Endometrial microvascular endothelial cells (primary cell): Measurements from ENCODE around the gene TMEM97. TPM values are rescaled to one million over a fixed set of nuclear protein-coding genes. Genes with fewer than 3 reads are reported as not detected.

ENCODE experiments used
- in situ Hi-C: cut with HindIII; loops from 2 replicates; pipeline ENCODE4 v1.10.0; 2017; ENCODE audit warnings: low sequenced_read_pairs, low pct_unique_long_range_greater_than_20kb; ENCODE audit errors: inconsistent ontology term
- total RNA-seq: library from RNA; depleted of rRNA; stranded (reverse); fragments of >200 nt; gene quantifications from one replicate; pipeline ENCODE4 v1.2.3, GENCODE V29; 2015; ENCODE audit errors: inconsistent ontology term

The TMEM97 gene
- total RNA-seq, 1 donor from 2014 or later: 16.3 TPM

- in situ Hi-C loops: no loop called here
Measured at GRCh38 chr17:28313841-28314240, 5.2 kb upstream of the TMEM97 start.

- in situ Hi-C loops: no loop called here
Measured at GRCh38 chr17:28315846-28316705, 2.9 kb upstream of the TMEM97 start.

- in situ Hi-C loops: no loop called here
Measured at GRCh38 chr17:28317099-28317965, 1.7 kb upstream of the TMEM97 start.

- in situ Hi-C loops: no loop called here
Measured at GRCh38 chr17:28317966-28318758, 838 bp upstream of the TMEM97 start.

GRCh38 chr17:28319598-28319935 is 567 bp downstream of the TMEM97 start:
- in situ Hi-C loops: no loop called here

GRCh38 chr17:28320215-28321061 is 1.4 kb downstream of the TMEM97 start:
- in situ Hi-C loops: no loop called here

GRCh38 chr17:28324267-28324745 is 5.3 kb downstream of the TMEM97 start:
- in situ Hi-C loops: no loop called here

- in situ Hi-C loops: no loop called here
Measured at GRCh38 chr17:28324781-28325180, 5.8 kb downstream of the TMEM97 start.

- in situ Hi-C loops: no loop called here
Measured at GRCh38 chr17:28325211-28325610, 6.2 kb downstream of the TMEM97 start.

GRCh38 chr17:28326114-28326513 is 7.1 kb downstream of the TMEM97 start:
- in situ Hi-C loops: no loop called here

GRCh38 chr17:28327031-28327607 is 8.1 kb downstream of the TMEM97 start:
- in situ Hi-C loops: no loop called here

- in situ Hi-C loops: no loop called here
Measured at GRCh38 chr17:28327709-28328108, 8.7 kb downstream of the TMEM97 start.

- in situ Hi-C loops: no loop called here
Measured at GRCh38 chr17:28328325-28328724, 9.3 kb downstream of the TMEM97 start.

GRCh38 chr17:28330671-28331070 is 11.7 kb downstream of the TMEM97 start:
- in situ Hi-C loops: no loop called here

- in situ Hi-C loops: no loop called here
Measured at GRCh38 chr17:28331891-28332420, 13.0 kb downstream of the TMEM97 start.

GRCh38 chr17:28333083-28333746 is 14.2 kb downstream of the TMEM97 start:
- in situ Hi-C loops: no loop called here

GRCh38 chr17:28334171-28334570 is 15.2 kb downstream of the TMEM97 start:
- in situ Hi-C loops: no loop called here
